ENCODE measurements around the gene GARNL3.

The GARNL3 gene

DNA sequence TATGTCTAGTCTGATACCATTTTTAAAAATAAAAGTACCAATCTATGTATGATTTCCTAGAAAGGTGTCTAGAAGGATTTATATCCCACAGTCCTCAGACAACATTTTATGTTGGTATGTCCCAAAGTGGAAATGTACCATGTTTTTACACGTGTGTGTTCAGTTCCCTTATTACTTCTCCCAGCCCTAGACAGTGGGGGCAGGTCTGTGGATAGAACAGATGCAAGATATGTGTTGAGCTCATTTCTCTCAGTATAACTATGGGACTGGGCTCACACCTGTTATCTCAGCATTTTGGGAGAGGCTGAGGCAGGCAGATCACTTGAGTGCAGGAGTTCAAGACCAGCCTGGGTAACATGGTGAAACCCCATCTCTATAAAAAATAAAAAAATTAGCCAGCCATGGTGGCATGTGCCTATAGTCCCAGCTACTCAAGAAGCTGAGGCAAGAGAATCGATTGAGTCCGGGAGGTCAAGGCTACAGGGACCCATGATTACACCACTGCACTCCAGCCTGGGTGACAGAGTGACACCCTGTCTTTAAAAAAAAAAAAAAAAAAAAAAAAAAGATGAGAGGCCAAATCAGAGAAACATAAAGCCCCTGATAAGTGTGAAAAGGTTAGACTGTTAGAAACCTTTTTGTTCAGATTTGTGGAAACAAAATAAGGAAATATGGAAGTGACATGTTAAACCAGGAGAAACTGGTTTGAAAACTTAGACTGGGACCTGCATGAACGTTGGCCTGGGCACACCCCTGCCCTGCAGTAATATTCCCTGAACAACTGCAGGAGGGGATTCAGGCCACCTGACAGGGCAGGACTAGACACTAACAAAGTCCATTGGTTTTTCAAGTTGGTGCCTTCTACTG, 125.0 kb downstream of the GARNL3 start:
- DNase-seq = no peak

- no peak for DNase-seq
Measured at GRCh38 chr9:127390248-127390545, 125.6 kb downstream of the GARNL3 start.

- DNase-seq = no peak
Measured at GRCh38 chr9:127390563-127390962, 126.0 kb downstream of the GARNL3 start.

DNA sequence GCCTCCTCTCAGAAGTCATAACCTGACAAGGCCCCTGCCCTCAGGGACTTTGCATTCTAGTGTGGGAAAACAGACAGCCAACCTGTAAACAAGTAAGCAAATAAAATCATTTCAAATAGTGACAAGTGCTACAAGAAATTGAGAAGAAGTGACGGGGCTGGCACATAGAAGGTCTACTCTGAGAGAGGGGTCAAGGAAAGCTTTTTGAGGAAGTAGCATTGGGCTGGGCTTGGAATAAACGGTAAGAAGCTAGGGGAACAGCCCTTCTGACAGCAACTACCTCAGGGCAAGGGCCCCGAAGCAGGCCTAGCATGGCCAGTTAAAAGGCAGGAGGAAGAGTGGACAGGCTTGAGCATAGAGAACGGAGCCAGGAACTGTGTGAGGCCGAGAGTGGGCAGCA, 127.6 kb downstream of the GARNL3 start:
- DNase-seq = no peak

DNA sequence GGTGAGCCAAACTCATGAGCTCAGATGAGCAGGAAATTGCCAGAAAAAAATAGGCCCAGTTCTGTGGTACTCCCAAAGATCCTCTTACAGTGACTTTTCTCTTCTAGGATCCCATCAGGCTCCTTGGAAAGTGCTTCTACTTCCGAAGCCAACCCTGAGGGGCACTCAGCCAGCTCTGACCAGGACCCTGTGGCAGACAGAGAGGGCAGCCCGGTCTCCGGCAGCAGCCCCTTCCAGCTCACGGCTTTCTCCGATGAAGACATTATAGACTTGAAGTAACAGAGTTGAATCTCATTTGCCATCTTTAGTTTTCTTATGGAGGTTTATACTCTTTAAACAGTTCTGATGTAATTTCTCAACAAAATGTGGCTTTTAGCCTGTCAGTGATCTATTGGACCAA, 128.4 kb downstream of the GARNL3 start:
- no peak for DNase-seq

DNA sequence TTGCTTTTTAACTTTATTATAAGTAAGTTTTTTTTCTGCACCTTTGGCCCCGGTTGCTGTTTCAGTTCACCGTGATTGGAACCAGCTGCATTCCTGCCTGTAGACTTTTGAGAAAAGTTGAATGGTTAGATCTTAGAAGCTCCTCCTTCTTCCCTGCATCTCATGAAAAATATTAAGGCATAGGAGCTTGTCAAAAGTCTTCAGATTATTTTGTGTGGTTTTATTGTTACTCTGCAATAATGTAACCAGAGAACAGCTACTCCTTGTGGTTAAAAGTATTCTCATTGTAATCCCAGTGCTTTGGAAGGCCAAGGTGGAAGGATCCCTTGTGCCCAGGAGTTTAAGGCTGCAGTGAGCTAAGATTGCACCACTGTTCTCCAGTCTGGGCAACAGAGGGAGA, 129.1 kb downstream of the GARNL3 start:
- no peak for DNase-seq

DNA sequence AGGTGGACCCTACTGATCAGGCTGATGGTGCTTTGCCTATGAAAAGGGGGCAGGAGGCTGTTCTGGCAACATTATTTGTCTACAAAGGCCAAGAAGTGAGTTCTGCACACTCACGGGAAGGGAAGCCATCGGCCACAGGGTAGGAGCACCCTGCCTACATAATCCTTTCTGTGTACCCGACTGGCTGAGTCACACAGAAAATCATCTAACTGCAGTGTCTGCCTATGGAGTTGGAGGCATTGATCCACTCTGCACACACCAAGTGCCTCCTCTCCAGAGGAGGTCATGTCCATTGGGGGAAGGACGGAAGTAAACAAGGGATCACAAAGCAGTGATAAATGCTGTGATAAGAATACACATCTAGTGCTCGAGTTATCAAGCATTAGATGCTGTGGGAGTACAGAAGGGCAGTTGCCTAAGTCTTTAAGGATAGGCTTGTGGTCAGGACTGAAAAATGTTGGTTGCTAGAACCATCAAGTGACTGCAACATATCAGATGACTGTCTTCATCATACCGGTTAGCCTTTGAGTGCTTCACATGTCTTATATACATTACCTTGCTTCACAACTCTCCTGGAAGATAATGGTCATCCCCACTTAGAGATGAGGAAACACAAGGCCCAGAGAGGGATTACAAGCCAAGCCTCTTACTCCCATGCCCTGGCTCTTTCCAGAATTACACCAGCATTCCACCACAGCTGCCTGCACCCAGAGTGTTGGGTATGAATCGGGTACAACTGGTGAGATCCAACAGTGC, 131.1 kb downstream of the GARNL3 start:
- DNase-seq = no peak

DNA sequence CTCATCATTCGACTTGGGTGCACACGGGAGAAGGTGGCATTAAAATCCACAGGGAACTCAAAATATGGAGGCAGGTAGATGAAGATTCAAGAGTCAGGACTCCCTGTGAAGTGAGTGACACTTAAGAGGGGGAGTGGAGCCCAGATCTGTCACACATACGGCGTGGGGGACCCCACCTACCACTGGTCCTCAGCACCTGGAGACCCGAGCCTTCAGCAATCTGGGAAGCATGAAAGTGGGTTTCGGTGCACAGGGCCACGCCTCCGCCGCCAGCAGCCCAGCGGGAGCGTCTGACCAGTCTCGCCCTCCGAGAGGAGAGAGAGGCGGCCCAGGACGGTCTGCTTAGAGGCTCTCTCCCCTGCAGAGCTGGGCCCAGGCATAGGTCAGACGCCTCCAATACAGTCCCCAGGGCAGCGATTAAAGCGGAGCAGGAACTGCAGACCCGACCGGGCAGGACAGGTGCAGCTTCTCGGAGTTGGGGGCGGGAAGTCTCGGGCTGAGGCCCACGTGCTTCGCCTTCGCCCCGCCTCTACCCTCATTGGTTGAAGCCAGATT, 131.8 kb downstream of the GARNL3 start:
- DNase-seq = no peak

- peak; percentile 100 for DNase-seq
Measured at GRCh38 chr9:127396808-127397645, 132.5 kb downstream of the GARNL3 start, which contains the start of gene SLC2A8. Gene SLC2A8, plus strand, starts transcription at chr9:127397169. Its CDS starts 62 bp downstream, at chr9:127397231.

GRCh38 chr9:127397646-127398274, 133.2 kb downstream of the GARNL3 start:
- DNase-seq = peak; percentile 47

- no peak for DNase-seq
Measured at GRCh38 chr9:127398275-127398647, 133.7 kb downstream of the GARNL3 start.

DNA sequence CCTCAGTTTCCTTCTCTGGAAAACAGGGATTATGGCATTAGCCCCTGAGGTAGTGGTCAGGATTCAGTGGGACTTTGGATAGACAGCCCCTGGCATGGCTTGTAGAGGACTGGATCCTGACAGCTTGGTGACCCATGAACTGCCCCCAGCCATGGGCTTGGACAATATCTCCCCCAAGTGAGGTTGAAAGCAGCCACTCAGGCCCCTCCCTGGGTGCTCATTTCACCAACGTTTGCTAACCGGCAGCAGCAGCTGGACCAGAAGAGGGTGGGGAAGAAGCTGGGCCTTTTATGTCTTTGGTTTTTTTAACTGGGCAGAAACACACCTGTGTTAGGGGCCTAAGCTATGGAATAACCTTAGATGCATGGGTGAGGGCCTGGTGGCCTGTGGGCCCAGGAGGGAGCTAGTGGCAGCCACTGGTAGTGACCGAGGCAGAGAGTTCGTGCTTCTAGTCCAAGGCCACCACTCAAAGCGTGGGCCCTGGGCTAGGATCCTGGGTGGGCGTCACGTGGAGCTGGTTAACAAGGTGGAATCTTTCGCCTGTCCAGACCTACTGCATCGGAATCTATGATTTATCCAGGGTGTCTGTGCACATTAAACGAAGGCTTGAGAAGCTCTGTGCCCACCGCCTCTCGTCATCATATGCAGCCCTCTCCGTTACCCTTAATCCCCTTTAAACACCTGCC, 134.3 kb downstream of the GARNL3 start:
- DNase-seq = no peak

- DNase-seq = no peak
Measured at GRCh38 chr9:127399736-127400269, 135.2 kb downstream of the GARNL3 start.

DNA sequence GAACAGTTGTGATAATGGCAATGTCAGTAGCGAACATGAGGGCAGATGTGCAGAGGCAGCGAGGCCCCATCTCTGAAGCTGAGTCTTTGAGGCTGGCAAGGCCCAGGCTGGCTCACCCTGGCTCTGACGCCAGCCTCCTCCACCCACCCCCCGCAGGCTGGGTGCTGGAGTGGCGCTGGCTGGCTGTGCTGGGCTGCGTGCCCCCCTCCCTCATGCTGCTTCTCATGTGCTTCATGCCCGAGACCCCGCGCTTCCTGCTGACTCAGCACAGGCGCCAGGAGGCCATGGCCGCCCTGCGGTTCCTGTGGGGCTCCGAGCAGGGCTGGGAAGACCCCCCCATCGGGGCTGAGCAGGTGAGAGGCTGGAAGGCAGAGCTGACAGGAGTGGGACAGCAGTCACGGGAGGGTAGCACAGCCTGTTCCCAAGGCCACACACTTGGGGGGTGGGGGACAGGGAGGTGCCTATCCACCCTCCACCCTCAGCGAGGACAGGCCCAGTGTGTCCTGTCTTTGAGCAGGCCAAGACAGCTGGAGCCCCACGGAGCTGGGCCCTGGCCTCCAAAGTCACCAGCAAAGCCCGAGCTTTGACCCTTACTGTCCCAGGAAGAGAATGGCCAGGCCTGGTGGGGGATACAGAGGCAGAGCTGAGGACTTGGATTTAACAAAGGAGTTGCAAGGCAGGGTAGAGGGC, 138.0 kb downstream of the GARNL3 start:
- DNase-seq = no peak

DNA sequence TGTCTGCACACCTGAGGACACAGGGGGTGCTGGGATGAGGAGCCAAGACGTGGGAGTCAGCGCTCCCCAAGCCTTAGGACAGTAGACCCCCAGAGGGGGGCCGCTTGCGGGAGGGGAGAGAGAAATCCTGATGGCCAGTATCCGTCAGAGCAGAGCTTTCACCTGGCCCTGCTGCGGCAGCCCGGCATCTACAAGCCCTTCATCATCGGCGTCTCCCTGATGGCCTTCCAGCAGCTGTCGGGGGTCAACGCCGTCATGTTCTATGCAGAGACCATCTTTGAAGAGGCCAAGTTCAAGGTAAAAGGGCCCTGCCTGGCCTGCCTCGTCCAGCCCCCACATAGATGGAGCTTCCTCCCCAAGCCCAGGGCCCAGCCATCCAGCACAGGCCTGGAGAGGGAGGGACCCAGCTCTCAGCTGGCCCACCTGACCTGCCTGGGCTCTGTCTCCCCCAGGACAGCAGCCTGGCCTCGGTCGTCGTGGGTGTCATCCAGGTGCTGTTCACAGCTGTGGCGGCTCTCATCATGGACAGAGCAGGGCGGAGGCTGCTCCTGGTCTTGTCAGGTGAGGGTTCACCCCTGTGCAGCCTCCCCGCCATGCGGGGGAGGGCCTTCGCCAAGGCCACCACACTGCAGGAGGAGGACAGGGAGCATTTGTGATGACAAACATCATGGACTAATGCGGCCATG, 139.1 kb downstream of the GARNL3 start:
- DNase-seq = no peak

DNA sequence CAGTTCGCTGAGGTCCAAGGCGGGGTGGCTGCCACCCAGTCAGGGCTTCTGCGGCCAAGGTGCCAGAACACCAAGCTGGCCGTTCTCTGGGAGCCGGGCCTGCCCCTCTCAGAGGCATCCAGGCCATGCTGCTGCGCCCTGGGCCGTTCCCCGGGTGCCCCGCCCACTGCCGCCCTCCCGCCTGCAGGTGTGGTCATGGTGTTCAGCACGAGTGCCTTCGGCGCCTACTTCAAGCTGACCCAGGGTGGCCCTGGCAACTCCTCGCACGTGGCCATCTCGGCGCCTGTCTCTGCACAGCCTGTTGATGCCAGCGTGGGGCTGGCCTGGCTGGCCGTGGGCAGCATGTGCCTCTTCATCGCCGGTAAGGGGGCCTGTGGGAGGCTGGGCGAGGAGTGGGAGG, 140.1 kb downstream of the GARNL3 start:
- DNase-seq = no peak

- DNase-seq = no peak
Measured at GRCh38 chr9:127405344-127406125, 141.0 kb downstream of the GARNL3 start.

DNA sequence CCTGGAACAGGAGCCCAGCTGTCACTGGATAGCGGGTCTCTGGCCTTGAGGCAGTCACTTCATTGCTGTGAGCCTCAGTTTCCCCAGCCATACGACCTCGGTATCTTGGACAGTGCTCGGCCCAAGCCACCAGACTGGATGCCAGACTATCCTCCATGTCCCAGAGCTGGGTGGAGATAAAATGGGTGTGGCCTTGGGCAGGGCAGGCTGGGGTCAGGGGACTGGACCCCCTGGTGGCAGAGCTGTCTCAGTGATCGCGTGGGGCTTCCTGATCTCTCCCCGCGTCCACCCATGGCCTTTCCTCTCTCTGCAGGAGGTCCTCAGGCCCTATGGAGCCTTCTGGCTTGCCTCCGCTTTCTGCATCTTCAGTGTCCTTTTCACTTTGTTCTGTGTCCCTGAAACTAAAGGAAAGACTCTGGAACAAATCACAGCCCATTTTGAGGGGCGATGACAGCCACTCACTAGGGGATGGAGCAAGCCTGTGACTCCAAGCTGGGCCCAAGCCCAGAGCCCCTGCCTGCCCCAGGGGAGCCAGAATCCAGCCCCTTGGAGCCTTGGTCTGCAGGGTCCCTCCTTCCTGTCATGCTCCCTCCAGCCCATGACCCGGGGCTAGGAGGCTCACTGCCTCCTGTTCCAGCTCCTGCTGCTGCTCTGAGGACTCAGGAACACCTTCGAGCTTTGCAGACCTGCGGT, 142.4 kb downstream of the GARNL3 start:
- no peak for DNase-seq

- no peak for DNase-seq
Measured at GRCh38 chr9:127407492-127407843, 142.9 kb downstream of the GARNL3 start.

All from suppressor macrophage treated with lipopolysaccharide for 4 hours (primary cell).